ENCODE results near the gene WDR86. TPM values are rescaled to one million over a fixed set of nuclear protein-coding genes. Genes with fewer than 3 reads are reported as not detected.

The WDR86 gene
- polyA plus RNA-seq, 1 donor from 2014 or later = 46.2 TPM

DNA sequence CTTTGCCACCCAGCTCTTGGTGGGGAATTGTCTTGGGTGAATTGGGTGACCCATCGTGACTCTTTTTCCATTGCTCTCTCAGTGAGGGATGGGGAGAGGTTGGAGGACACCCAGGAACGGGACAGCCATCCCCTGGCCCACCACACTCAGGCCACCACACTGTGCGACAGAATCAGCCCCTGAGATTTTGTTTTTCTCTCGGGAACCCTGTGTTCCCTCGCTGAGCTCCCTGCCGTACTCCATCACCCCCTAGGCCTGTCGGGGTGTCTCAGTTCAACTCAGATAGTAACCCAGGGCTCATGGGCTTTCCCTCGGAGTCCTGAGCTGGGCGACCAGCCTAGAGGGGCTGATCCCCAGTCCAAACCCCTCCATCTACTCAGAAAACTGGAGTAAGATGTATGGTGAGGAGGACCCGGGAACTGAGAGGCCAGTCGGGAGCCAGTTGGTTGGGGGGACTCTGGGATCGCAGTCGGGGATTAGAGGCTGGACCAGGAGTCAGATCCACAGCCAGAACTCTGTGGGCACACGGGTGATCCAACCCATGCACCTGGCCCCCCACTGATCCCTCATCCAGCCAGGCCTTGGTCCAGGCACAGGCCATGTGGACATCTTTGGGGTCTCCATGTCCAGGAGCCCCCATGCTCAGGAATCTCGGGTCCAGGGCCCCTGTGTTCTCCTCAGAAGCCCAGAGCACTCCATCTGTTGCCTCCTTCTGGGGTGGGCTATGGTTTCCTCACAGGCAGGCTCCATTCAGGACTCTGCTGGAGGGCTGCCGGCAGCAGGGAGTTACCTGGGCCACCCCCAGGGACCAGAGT, 20.8 kb upstream of the WDR86 start:
- no peak overlapping the region for H2AFZ ChIP-seq (ENCODE audit: low read depth, low read length)
- H4K20me1 ChIP-seq (ENCODE audit: insufficient read depth) = no peaks in the 10 kb centered on the region
- H3K79me2 ChIP-seq (replicated peaks; ENCODE audit: insufficient read depth, low read length) = no peaks in the 10 kb centered on the region
- H3K4me3 ChIP-seq (ENCODE audit: low read length) = no peak overlapping the region
- no peak overlapping the region for H3K27ac ChIP-seq (ENCODE audit: low read length)
- no peaks in the 10 kb centered on the region for H3K36me3 ChIP-seq (ENCODE audit: insufficient read depth, low read length)
- H3K9me2 ChIP-seq (ENCODE audit: insufficient read depth, low read length) = no peaks in the 10 kb centered on the region
- no peak overlapping the region for H3K9ac ChIP-seq (ENCODE audit: low read length)
- H3K9me3 ChIP-seq (ENCODE audit: low read length) = peaks cover 5% of the 10 kb centered on the region
- no peak for TF ChIP-seq EP300 (conservative IDR thresholded peaks at IDR 0.05; ENCODE audit: poor library complexity, severe bottlenecking)
- no peak for TF ChIP-seq MXI1 (conservative IDR thresholded peaks at IDR 0.05; ENCODE audit: poor library complexity, severe bottlenecking)
- TF ChIP-seq, protein P1, sequence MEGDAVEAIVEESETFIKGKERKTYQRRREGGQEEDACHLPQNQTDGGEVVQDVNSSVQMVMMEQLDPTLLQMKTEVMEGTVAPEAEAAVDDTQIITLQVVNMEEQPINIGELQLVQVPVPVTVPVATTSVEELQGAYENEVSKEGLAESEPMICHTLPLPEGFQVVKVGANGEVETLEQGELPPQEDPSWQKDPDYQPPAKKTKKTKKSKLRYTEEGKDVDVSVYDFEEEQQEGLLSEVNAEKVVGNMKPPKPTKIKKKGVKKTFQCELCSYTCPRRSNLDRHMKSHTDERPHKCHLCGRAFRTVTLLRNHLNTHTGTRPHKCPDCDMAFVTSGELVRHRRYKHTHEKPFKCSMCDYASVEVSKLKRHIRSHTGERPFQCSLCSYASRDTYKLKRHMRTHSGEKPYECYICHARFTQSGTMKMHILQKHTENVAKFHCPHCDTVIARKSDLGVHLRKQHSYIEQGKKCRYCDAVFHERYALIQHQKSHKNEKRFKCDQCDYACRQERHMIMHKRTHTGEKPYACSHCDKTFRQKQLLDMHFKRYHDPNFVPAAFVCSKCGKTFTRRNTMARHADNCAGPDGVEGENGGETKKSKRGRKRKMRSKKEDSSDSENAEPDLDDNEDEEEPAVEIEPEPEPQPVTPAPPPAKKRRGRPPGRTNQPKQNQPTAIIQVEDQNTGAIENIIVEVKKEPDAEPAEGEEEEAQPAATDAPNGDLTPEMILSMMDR (IDR thresholded peaks at IDR 0.05; ENCODE audit: poor library complexity, severe bottlenecking) = no peak
- TF ChIP-seq SMC3 (conservative IDR thresholded peaks at IDR 0.05; ENCODE audit: poor library complexity) = no peak
- TF ChIP-seq TAF1 (IDR thresholded peaks at IDR 0.05; ENCODE audit: low read depth) = no peak
- TF ChIP-seq POLR2AphosphoS5 (IDR thresholded peaks at IDR 0.05) = no peak
- no peak for TF ChIP-seq EZH2 (IDR thresholded peaks at IDR 0.05; ENCODE audit: borderline replicate concordance, insufficient read depth, low read length, poor library complexity, severe bottlenecking)
- TF ChIP-seq RAD21 (conservative IDR thresholded peaks at IDR 0.05) = no peak
- TF ChIP-seq, protein P2, sequence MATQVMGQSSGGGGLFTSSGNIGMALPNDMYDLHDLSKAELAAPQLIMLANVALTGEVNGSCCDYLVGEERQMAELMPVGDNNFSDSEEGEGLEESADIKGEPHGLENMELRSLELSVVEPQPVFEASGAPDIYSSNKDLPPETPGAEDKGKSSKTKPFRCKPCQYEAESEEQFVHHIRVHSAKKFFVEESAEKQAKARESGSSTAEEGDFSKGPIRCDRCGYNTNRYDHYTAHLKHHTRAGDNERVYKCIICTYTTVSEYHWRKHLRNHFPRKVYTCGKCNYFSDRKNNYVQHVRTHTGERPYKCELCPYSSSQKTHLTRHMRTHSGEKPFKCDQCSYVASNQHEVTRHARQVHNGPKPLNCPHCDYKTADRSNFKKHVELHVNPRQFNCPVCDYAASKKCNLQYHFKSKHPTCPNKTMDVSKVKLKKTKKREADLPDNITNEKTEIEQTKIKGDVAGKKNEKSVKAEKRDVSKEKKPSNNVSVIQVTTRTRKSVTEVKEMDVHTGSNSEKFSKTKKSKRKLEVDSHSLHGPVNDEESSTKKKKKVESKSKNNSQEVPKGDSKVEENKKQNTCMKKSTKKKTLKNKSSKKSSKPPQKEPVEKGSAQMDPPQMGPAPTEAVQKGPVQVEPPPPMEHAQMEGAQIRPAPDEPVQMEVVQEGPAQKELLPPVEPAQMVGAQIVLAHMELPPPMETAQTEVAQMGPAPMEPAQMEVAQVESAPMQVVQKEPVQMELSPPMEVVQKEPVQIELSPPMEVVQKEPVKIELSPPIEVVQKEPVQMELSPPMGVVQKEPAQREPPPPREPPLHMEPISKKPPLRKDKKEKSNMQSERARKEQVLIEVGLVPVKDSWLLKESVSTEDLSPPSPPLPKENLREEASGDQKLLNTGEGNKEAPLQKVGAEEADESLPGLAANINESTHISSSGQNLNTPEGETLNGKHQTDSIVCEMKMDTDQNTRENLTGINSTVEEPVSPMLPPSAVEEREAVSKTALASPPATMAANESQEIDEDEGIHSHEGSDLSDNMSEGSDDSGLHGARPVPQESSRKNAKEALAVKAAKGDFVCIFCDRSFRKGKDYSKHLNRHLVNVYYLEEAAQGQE (IDR thresholded peaks at IDR 0.05; ENCODE audit: borderline replicate concordance) = no peak
- H3K27me3 ChIP-seq (ENCODE audit: insufficient read depth, low read depth, low read length) = no peaks in the 10 kb centered on the region
- H3F3A ChIP-seq (ENCODE audit: insufficient read depth, low read length, poor library complexity, severe bottlenecking) = no peaks in the 10 kb centered on the region
- H3K4me2 ChIP-seq (ENCODE audit: low read length) = no peak overlapping the region

DNA sequence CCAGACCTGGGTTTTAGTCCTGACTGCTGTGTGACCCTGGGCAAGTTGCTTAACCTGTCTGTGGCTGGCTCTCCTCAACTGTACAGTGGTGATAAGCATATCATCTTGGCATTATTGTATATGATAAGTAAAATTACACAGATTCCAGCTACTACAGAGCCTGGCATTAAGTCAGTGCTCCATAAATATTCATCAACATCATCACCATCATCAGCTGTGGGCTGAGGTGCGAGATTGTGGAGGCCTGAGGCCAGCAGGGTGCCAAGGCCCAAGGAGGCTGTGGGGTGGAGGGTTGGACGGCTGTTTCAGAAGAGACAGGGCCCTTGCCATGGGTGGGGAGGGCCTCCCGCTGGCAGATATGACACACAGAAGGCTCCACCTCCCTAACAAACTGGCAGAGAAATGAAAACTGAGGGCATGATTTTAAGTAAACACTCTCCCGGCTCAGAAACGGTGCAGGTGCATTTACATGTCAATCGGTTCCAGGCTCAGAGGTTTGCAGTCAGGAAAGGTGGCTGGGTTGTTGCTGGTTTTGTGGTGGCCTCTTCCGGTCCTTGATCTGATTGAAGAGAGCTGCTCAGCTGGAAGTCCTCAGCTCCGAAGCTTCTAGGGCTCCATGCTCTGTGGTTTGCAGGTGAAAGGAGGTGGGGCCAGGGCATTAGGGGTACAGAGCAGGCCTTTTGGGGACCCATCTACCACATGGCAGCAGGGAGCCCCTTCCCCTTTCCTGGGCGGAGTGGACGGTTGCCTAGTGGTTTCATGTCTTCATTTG, 19.9 kb upstream of the WDR86 start:
- no peak overlapping the region for H2AFZ ChIP-seq (ENCODE audit: low read depth, low read length)
- H3K4me2 ChIP-seq (ENCODE audit: low read length) = no peak overlapping the region
- no peaks in the 10 kb centered on the region for H3K36me3 ChIP-seq (ENCODE audit: insufficient read depth, low read length)
- H3K9ac ChIP-seq (ENCODE audit: low read length) = no peak overlapping the region
- no peaks in the 10 kb centered on the region for H3K79me2 ChIP-seq (replicated peaks; ENCODE audit: insufficient read depth, low read length)
- TF ChIP-seq POLR2AphosphoS5 (IDR thresholded peaks at IDR 0.05) (no peak), EP300 (conservative IDR thresholded peaks at IDR 0.05; ENCODE audit: poor library complexity, severe bottlenecking) (no peak), MXI1 (conservative IDR thresholded peaks at IDR 0.05; ENCODE audit: poor library complexity, severe bottlenecking) (no peak), RAD21 (conservative IDR thresholded peaks at IDR 0.05) (no peak), EZH2 (IDR thresholded peaks at IDR 0.05; ENCODE audit: borderline replicate concordance, insufficient read depth, low read length, poor library complexity, severe bottlenecking) (no peak), SMC3 (conservative IDR thresholded peaks at IDR 0.05; ENCODE audit: poor library complexity) (no peak), TAF1 (IDR thresholded peaks at IDR 0.05; ENCODE audit: low read depth) (no peak)
- TF ChIP-seq, protein P1 (IDR thresholded peaks at IDR 0.05; ENCODE audit: poor library complexity, severe bottlenecking) = no peak
- TF ChIP-seq, protein P2 (IDR thresholded peaks at IDR 0.05; ENCODE audit: borderline replicate concordance) = no peak
- peaks cover 5% of the 10 kb centered on the region for H3K9me3 ChIP-seq (ENCODE audit: low read length)
- no peak overlapping the region for H3K4me3 ChIP-seq (ENCODE audit: low read length)
- H3K9me2 ChIP-seq (ENCODE audit: insufficient read depth, low read length) = no peaks in the 10 kb centered on the region
- no peaks in the 10 kb centered on the region for H3K27me3 ChIP-seq (ENCODE audit: insufficient read depth, low read depth, low read length)
- no peaks in the 10 kb centered on the region for H4K20me1 ChIP-seq (ENCODE audit: insufficient read depth)
- no peaks in the 10 kb centered on the region for H3F3A ChIP-seq (ENCODE audit: insufficient read depth, low read length, poor library complexity, severe bottlenecking)
- H3K27ac ChIP-seq (ENCODE audit: low read length) = no peak overlapping the region

Measured in neural cell (in vitro differentiated cells).